ENCODE data around the gene UBE2Q2.

- TF ChIP-seq POLR2AphosphoS5 (IDR thresholded peaks at IDR 0.05; ENCODE audit: borderline replicate concordance, low read depth, low read length) (no peak), EZH2 (IDR thresholded peaks at IDR 0.05) (no peak), FOXP2 (optimal IDR thresholded peaks at IDR 0.05; ENCODE audit: control extremely low read depth, extremely low read length, insufficient read depth) (no peak)
Observed at GRCh38 chr15:75930866-75931265, 87.6 kb downstream of the UBE2Q2 start.

All from SK-N-MC (cell line).